Measurements from ENCODE around the gene PLA2G7.

The PLA2G7 gene

DNA sequence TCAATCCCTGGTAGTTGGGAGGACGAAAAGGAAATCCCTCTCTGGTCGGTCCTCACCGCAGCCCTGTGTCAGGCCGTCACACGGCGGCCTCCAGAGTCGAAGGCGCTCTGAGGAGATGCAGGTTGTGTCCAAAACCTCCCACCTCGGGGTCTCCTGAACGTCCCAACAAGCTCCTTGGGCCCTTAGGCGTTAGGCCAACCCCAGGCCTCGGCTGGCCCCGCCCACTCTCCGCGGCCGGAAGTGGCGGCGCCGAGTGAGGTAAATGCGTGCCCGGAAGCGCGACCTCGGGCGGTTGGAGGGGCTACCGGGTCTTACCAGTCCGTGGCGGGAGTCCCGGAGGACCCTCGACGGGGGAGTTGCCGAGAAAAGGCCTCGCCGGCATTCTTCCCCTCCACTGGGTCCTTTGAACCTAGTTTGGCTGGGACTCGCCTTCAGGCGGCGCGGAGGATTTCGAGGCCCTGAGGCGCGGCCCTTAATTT is 47.5 kb downstream of the PLA2G7 start, which contains the start of gene TDRD6:
TSS of gene TDRD6 (plus strand) at position 267 of the 479 bp plus-strand sequence. CDS start 244 bp downstream, outside the sequence.
- DNase-seq = no peak

DNA sequence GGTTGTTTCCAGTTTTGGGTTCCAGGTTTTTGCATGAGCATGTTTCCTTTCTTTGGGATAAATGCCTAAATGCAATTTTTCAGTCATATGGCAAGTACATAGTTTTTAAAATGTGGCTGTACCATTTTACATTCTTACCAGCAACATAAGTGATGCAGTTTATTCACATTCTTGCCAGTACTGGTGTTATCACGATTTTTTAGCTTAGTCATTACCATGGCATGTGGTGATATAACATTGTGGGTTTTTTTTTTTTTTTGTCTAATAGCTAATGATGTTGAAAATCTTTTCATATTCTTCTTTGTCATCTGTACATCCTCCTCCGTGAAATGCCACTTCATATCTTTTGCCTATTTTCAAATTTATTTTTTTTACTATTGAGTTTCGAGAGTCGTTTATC is 50.4 kb downstream of the PLA2G7 start:
- no peak for DNase-seq

- no peak for DNase-seq
Observed at GRCh38 chr6:46677314-46677654, 57.9 kb downstream of the PLA2G7 start.

GRCh38 chr6:46676604-46677313 is 58.4 kb downstream of the PLA2G7 start:
- no peak for DNase-seq

DNA sequence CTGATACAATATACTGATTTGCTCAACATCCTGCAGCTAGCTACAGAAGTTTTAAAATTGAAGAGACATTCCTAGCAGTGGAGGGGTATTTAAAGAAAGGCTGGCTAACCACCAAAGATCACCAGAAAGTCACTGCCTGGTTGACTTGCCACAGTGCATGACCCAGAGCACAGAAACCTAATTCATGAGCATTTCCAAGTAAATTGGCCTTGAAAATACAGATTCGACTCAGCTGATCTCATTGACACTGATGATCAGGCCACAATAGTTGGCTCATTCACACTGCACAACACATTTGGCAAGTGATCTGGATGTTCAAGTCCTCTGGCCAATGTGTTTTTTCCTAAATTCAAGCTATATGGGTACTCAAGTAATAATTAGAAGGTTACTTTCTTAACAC is 60.8 kb downstream of the PLA2G7 start:
- no peak for DNase-seq

- DNase-seq = no peak
Observed at GRCh38 chr6:46667377-46667776, 67.8 kb downstream of the PLA2G7 start.

- DNase-seq = no peak
Observed at GRCh38 chr6:46661483-46661882, 73.7 kb downstream of the PLA2G7 start.

- no peak for DNase-seq
Observed at GRCh38 chr6:46657642-46658041, 77.5 kb downstream of the PLA2G7 start.

DNA sequence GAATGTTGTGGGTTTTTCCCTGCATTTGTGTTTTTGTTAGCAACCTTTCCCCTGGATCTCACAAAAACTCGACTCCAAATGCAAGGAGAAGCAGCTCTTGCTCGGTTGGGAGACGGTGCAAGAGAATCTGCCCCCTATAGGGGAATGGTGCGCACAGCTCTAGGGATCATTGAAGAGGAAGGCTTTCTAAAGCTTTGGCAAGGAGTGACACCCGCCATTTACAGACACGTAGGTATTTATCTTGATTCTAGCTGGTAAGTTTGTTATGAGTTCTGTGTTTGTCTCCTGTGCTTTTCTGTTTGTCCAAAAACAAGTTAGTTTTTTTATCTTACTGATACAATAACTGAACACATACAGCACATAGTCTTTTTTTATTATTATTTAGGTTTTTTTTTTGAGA is 79.4 kb downstream of the PLA2G7 start:
- DNase-seq = no peak
